GM18873 (cell line): Measurements from ENCODE around the gene RPIA.
"Not testable (repeated sequence)": the region's sequence is repeated elsewhere in the genome, so short reads cannot be mapped to it uniquely, and the experiment has no call there.

ENCODE experiments used
- ATAC-seq: cut with Tn5 transposase; IDR thresholded peaks from one replicate; pipeline ENCODE4 v1.9.1; 2021; ENCODE audit warnings: mild to moderate bottlenecking, moderate library complexity, moderate number of reproducible peaks; ENCODE audit not compliant: unreplicated experiment, low FRiP score

Gene RPIA

DNA sequence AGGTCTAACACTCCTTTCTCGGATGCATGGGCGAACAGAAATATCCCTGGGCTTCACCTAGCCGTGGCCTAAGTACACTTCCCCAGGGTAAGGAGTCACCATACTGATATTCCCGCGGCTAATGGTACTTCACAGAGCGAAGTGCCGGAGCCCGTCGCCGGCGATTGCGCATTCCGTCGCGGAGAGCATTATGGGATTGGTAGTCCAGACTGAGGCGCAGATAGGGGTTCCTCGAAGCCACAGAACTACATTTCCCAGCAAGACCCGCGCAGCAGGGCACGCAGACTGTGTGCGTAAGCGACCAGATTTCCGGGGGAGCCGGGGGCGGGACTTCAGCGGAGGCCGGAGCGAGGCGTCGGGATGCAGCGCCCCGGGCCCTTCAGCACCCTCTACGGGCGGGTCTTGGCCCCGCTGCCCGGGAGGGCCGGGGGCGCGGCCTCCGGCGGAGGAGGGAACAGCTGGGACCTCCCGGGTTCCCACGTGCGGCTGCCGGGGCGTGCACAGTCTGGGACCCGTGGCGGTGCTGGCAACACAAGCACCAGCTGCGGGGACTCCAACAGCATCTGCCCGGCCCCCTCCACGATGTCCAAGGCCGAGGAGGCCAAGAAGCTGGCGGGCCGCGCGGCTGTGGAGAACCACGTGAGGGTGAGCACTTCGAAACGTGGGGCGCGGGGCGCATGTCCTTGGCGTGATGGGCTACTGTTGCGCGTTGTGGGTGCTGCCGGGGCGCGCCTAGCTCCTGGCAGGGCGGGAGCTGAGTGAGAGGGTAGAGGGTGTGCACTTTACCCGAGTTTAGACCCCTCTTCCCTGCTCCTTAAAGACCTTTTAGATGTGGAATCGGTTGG, at the start of gene RPIA:
TSS of gene RPIA (plus strand) at position 335 of the 845 bp plus-strand sequence. CDS start at position 361, 26 bp downstream.
- peak; percentile 98 for ATAC-seq

DNA sequence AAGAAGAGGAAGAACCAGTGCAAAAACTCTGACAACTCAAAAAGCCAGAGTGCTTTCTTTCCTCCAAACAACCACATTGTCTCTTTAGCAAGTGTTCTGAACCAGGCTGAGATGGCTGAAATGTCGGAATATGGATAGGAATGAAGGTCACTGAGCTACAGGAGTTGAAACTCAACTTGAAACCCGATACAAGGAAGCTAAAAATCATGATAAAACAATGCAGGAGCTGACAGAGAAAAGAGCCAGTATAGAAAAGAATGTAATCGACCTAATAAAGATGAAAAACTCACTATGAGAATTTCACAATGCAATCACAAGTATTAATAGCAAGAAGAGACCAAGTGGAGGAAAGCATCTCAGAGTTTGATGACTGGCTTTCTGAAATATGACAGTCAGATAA, 49.2 kb upstream of the RPIA start:
- ATAC-seq = no peak

DNA sequence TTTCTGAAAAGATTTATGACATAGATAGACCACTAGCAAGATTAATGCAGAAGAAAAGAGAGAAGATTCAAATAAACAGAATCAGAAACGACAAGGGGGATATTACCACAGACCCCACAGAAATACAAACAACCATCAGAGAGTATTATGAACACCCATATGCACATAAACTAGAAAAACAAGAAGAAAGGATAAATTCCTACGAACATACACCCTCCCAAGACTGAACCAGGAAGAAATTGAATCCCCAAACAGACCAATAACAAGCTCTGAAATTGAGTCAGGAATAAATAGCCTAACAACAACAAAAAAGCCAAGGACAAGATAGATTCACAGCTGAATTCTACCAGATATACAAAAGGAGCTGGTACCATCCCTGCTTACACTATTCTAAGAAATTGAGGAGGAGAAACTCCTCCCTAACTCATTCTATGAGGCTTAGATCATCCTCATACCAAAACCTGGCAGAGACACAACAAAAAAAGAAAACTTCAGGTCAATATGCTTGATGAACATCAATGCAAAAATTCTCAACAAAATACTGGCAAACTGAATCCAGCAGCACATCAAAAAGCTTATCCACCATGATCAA, 46.1 kb upstream of the RPIA start:
- ATAC-seq = not testable (repeated sequence)

GRCh38 chr2:88651646-88652045, 39.8 kb upstream of the RPIA start:
- no peak for ATAC-seq

DNA sequence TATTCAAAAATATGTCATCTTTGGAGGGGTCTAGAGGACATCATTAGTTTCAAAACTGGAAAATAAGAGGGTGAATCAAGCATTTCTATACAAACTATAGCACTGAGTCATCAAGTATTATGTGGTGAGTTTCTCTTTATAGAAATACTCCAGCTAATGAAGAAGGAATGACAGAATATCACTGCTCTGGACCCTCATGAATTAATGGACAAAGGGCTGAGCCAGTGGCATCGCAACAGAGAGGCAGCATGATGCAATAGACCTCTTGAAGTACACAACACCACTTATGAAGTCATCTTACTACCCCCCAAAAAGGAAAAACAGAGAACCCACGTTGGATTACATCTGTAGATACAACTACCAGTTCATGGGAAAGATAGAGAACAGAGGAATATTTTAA, 36.8 kb upstream of the RPIA start:
- no peak for ATAC-seq

GRCh38 chr2:88656690-88657089, 34.8 kb upstream of the RPIA start:
- no peak for ATAC-seq

- no peak for ATAC-seq
Observed at GRCh38 chr2:88657131-88657530, 34.3 kb upstream of the RPIA start.

DNA sequence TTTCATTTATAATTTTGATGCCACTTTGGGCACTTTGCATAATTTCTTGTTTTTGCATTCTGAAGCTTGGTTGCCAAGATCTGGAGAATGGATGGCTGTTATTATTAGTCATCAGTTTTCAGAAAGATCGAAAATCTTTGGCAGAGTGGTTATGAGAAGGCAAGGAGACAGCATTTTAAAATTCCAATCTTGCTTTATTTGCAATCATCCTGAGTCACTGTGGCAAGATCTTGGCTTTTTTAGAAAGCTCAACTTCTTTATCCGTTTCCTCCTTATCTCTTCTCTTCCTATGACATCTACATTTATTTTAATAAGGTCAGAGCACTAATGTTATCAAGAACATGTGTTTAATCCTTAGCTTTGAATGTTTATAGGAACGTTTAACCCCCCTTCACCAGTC, 33.1 kb upstream of the RPIA start:
- ATAC-seq = no peak

- no peak for ATAC-seq
Observed at GRCh38 chr2:88658881-88659537, 32.5 kb upstream of the RPIA start.

GRCh38 chr2:88659538-88659915, 31.9 kb upstream of the RPIA start:
- ATAC-seq = no peak

DNA sequence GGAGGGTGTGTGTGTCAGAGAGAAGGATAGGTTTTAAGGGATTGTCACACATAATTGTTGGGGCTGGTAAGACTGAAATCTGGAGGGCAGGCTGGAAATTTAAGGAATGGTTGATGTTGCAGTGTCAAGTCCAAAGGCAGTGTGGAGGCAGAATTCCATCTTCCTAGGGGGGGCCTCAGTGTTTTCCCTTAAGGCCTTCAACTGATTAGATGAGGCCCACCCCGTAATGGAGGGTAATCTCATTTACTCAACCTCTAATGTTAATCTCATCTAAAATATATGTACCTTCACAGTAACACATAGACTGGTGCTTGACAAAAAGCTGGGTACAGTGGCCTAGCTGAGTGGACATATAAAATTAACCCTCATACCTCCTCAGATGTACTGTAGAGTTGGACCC, 30.9 kb upstream of the RPIA start:
- no peak for ATAC-seq

DNA sequence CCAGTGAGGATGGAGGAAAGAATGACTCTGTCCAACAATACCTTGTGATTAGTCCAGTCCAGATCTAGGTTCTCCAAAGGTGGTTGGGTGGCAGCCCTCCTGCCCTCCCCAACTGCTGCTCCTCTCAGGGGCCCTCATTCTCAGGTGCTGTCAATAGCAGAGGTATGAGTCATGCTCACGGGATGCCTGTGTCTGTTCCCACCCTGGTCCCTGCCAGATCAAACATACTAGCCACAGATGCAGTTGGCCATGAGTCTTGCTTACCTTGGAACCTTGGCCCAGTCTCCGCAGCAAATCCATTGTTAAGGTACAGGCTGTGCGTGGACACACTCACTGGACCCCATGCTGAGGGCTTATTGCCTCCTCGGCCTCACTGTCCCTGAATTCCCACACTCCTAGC, 24.9 kb upstream of the RPIA start:
- no peak for ATAC-seq

GRCh38 chr2:88667219-88667618, 24.3 kb upstream of the RPIA start:
- no peak for ATAC-seq

GRCh38 chr2:88668862-88669261, 22.6 kb upstream of the RPIA start:
- ATAC-seq = no peak

DNA sequence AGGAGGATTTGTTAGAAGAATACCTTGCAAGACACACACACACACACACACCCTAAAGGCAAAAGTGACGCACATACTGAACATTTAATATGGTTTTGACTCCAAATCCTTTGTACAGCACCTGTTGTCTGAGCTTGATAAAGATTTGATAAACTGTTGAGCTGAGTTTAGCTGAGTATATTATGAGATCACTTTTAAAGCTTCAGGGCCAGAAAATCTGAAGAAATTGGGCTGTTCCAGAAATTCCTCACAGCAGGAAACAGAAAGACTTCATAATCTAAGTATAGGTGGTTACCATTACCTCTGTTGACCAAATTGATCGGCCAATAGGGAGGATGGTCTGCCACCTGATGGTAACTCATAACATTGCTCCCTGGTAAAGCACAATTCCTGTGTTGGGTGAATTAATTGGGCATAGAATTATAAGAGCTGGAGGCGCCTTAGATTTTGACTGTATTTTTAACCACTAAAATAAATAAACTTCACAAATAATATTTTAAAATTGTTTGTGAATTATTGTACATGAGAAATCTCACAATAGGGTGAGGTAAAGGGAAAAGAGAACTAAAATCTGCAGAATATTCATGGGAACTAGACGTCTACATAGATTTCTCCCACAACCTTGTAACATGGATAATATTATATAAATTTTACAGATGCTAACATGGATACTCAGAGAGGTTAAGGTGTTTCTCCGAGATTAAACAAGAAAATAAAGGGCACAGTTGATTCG, 21.8 kb upstream of the RPIA start:
- no peak for ATAC-seq

- ATAC-seq = no peak
Observed at GRCh38 chr2:88671786-88672427, 19.6 kb upstream of the RPIA start.

- no peak for ATAC-seq
Observed at GRCh38 chr2:88673363-88673762, 18.1 kb upstream of the RPIA start.

DNA sequence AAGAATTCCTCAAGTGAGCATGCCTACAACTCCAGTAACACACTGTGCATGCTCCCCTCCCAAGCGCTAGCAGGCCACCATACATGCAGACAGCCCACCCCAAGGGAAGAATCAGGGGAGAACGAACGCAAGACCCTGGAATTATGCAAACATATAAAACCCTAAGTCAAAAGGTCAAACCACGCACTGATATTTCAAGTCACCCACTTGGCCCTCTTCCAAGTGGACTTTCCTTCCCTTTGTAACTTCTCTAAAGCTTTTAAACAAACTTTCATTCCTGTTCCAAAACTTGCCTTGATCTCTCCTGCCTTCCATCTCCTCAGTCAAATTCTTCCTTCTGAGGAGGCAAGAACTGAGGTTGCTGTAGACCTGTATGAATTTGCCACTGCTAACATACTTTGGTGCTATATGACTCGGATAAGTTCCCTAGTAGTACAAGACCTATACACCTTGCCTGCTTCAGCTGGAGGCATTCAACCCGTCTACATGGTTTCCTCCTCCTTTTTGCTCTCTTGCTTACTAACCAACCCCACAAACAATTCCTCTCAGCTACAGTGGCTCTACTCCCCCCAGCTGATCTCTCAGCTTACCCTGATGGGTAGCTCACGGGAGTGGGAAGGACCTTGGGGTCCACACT, 11.1 kb upstream of the RPIA start:
- ATAC-seq = no peak

DNA sequence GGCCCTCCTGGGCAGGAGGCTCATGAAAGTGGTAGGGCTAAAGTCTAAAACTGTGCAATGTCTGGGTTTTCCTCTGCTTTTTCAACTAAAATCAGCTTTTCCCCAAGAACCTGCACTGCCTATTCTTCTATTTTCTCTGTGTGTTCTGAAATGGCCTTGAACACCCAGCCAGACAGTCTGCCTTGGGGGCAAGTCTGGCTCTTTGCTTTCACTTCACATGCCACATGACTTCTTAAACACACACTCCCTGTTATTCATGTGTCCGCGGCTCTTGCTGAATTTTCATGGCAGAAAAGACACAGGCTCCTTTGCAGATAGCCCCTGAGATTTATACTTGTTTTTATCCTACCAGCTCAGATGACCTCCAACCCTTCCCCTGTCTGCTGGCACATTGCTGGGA, 10.6 kb upstream of the RPIA start:
- no peak for ATAC-seq
